ENCODE results near the gene ZNF784. TPM values are rescaled to one million over a fixed set of nuclear protein-coding genes. Genes with fewer than 3 reads are reported as not detected.

ZNF784 gene
- total and polyA plus RNA-seq, 2 of the 13 experiments (the other 11 are each of a cell fraction or from before 2014, with no cell fraction given), result 4.1 to 4.2 TPM

- no peak for TF ChIP-seq ZBTB37 (CRISPR knock-in tag; IDR thresholded peaks at IDR 0.05)
- TF ChIP-seq MED1 (CRISPR knock-in tag; IDR thresholded peaks at IDR 0.05), result 0 out of 2 replicates have a peak, but pooled peaks have one; percentile 16
- no peak for TF ChIP-seq ZNF720 (CRISPR knock-in tag; IDR thresholded peaks at IDR 0.05)
- TF ChIP-seq FOXJ3 (CRISPR knock-in tag; IDR thresholded peaks at IDR 0.05; ENCODE audit: borderline replicate concordance), result no peak
- no peak for TF ChIP-seq ZNF7 (CRISPR knock-in tag; IDR thresholded peaks at IDR 0.05)
- TF ChIP-seq, protein P1, sequence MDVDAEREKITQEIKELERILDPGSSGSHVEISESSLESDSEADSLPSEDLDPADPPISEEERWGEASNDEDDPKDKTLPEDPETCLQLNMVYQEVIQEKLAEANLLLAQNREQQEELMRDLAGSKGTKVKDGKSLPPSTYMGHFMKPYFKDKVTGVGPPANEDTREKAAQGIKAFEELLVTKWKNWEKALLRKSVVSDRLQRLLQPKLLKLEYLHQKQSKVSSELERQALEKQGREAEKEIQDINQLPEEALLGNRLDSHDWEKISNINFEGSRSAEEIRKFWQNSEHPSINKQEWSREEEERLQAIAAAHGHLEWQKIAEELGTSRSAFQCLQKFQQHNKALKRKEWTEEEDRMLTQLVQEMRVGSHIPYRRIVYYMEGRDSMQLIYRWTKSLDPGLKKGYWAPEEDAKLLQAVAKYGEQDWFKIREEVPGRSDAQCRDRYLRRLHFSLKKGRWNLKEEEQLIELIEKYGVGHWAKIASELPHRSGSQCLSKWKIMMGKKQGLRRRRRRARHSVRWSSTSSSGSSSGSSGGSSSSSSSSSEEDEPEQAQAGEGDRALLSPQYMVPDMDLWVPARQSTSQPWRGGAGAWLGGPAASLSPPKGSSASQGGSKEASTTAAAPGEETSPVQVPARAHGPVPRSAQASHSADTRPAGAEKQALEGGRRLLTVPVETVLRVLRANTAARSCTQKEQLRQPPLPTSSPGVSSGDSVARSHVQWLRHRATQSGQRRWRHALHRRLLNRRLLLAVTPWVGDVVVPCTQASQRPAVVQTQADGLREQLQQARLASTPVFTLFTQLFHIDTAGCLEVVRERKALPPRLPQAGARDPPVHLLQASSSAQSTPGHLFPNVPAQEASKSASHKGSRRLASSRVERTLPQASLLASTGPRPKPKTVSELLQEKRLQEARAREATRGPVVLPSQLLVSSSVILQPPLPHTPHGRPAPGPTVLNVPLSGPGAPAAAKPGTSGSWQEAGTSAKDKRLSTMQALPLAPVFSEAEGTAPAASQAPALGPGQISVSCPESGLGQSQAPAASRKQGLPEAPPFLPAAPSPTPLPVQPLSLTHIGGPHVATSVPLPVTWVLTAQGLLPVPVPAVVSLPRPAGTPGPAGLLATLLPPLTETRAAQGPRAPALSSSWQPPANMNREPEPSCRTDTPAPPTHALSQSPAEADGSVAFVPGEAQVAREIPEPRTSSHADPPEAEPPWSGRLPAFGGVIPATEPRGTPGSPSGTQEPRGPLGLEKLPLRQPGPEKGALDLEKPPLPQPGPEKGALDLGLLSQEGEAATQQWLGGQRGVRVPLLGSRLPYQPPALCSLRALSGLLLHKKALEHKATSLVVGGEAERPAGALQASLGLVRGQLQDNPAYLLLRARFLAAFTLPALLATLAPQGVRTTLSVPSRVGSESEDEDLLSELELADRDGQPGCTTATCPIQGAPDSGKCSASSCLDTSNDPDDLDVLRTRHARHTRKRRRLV (CRISPR knock-in tag; IDR thresholded peaks at IDR 0.05), result no peak
- TF ChIP-seq, protein P2, sequence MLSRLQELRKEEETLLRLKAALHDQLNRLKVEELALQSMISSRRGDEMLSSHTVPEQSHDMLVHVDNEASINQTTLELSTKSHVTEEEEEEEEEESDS (CRISPR knock-in tag; IDR thresholded peaks at IDR 0.05; ENCODE audit: borderline replicate concordance), result no peak
- TF ChIP-seq, protein P3, sequence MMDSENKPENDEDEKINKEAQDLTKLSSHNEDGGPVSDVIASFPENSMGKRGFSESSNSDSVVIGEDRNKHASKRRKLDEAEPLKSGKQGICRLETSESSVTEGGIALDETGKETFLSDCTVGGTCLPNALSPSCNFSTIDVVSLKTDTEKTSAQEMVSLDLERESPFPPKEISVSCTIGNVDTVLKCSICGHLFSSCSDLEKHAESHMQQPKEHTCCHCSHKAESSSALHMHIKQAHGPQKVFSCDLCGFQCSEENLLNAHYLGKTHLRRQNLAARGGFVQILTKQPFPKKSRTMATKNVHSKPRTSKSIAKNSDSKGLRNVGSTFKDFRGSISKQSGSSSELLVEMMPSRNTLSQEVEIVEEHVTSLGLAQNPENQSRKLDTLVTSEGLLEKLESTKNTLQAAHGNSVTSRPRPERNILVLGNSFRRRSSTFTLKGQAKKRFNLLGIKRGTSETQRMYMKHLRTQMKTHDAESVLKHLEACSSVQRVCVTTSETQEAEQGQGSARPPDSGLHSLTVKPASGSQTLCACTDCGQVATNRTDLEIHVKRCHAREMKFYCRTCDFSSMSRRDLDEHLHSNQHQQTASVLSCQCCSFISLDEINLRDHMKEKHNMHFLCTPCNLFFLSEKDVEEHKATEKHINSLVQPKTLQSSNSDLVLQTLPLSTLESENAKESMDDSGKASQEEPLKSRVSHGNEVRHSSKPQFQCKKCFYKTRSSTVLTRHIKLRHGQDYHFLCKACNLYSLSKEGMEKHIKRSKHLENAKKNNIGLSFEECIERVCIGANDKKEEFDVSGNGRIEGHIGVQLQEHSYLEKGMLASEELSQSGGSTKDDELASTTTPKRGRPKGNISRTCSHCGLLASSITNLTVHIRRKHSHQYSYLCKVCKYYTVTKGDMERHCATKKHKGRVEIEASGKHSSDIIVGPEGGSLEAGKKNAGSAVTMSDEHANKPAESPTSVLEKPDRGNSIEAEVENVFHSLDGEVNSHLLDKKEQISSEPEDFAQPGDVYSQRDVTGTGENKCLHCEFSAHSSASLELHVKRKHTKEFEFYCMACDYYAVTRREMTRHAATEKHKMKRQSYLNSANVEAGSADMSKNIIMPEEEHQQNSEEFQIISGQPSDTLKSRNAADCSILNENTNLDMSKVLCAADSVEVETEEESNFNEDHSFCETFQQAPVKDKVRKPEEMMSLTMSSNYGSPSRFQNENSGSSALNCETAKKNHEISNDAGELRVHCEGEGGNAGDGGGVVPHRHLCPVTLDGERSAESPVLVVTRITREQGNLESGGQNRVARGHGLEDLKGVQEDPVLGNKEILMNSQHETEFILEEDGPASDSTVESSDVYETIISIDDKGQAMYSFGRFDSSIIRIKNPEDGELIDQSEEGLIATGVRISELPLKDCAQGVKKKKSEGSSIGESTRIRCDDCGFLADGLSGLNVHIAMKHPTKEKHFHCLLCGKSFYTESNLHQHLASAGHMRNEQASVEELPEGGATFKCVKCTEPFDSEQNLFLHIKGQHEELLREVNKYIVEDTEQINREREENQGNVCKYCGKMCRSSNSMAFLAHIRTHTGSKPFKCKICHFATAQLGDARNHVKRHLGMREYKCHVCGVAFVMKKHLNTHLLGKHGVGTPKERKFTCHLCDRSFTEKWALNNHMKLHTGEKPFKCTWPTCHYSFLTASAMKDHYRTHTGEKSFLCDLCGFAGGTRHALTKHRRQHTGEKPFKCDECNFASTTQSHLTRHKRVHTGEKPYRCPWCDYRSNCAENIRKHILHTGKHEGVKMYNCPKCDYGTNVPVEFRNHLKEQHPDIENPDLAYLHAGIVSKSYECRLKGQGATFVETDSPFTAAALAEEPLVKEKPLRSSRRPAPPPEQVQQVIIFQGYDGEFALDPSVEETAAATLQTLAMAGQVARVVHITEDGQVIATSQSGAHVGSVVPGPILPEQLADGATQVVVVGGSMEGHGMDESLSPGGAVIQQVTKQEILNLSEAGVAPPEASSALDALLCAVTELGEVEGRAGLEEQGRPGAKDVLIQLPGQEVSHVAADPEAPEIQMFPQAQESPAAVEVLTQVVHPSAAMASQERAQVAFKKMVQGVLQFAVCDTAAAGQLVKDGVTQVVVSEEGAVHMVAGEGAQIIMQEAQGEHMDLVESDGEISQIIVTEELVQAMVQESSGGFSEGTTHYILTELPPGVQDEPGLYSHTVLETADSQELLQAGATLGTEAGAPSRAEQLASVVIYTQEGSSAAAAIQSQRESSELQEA (CRISPR knock-in tag; IDR thresholded peaks at IDR 0.05; ENCODE audit: not compliant biosample characterization), result no peak
- TF ChIP-seq PAXIP1 (CRISPR knock-in tag; conservative IDR thresholded peaks at IDR 0.05), result peak; percentile 41
Observed at GRCh38 chr19:55585658-55586339, 38.6 kb downstream of the ZNF784 start (continued).

Measured in HepG2 (cell line).